ENCODE measurements around the gene BRS3.

DNA sequence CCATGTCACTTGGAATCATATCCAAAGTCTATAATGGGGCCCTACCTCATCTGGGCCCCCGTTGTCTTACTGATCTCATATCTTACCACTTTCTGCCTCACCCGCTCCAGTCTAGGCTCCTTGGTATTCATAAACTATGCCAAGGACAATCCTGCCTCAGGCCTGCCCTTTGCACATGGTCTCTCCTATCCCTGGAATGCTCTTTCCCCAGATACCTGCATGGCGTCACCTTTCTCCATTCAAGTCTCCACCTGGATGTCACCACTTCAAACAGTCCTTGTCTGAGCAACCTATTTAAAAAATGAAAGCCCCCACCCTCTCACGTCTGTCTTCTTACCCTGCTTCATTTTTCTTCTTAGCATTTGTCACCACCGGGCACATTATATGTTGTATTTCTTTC lies 52.5 kb downstream of the BRS3 start:
- no peak for TF ChIP-seq EZH2 (IDR thresholded peaks at IDR 0.05; ENCODE audit: low read length)
- TF ChIP-seq, protein P1, sequence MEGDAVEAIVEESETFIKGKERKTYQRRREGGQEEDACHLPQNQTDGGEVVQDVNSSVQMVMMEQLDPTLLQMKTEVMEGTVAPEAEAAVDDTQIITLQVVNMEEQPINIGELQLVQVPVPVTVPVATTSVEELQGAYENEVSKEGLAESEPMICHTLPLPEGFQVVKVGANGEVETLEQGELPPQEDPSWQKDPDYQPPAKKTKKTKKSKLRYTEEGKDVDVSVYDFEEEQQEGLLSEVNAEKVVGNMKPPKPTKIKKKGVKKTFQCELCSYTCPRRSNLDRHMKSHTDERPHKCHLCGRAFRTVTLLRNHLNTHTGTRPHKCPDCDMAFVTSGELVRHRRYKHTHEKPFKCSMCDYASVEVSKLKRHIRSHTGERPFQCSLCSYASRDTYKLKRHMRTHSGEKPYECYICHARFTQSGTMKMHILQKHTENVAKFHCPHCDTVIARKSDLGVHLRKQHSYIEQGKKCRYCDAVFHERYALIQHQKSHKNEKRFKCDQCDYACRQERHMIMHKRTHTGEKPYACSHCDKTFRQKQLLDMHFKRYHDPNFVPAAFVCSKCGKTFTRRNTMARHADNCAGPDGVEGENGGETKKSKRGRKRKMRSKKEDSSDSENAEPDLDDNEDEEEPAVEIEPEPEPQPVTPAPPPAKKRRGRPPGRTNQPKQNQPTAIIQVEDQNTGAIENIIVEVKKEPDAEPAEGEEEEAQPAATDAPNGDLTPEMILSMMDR (optimal IDR thresholded peaks at IDR 0.05 in 1 of 3, IDR thresholded peaks at IDR 0.05 in 1 of 3, conservative IDR thresholded peaks at IDR 0.05 in 1 of 3; ENCODE audit: extremely low read depth in 1 of 3, insufficient read depth in 2 of 3, low read length in 3 of 3): no peak
